Right lobe of liver (tissue), 6 donors: ENCODE data around the gene KRTAP4-3. TPM values are rescaled to one million over a fixed set of nuclear protein-coding genes. Genes with fewer than 3 reads are reported as not detected.
"Not testable (repeated sequence)": the region's sequence is repeated elsewhere in the genome, so short reads cannot be mapped to it uniquely, and the experiment has no call there.

Source experiments
- ATAC-seq, 4 donors: fragments of 200-7000 bp; cut with Tn5 transposase; one replicate each; pipeline ENCODE4 v1.9.1; 2020; ENCODE audit warnings: mild to moderate bottlenecking in 4 of 4, moderate library complexity in 4 of 4
- DNase-seq, 3 donors: peaks; one replicate each; pipeline ENCODE4 v3.0.0-alpha.2; 2020
- H3K27ac ChIP-seq, 3 donors: fragments of 200-600 bp; one replicate each; pipeline ENCODE4 v1.8.0; 2022
- H3K27me3 ChIP-seq, 2 donors: fragments of 200-600 bp; one replicate each; pipeline ENCODE4 v1.8.0; 2022
- H3K36me3 ChIP-seq, 4 donors: fragments of 200-600 bp; sonication (generic) in 1 of 4; one replicate each; pipeline versions ENCODE4 v1.5.1 to v1.8.0; 2017 to 2022; ENCODE audit warnings: control low read depth in 1 of 4
- H3K4me1 ChIP-seq, 4 donors: fragments of 200-600 bp; sonication (generic) in 1 of 4; one replicate each; pipeline versions ENCODE4 v1.5.1 to v1.8.0; 2017 to 2022; ENCODE audit warnings: control low read depth in 1 of 4
- H3K4me3 ChIP-seq, 3 donors: fragments of 200-600 bp; one replicate each; pipeline ENCODE4 v1.8.0; 2022
- H3K9me3 ChIP-seq, 4 donors: fragments of 200-600 bp; sonication (generic) in 1 of 4; one replicate each; pipeline versions ENCODE4 v1.5.1 to v1.8.0; 2017 to 2022; ENCODE audit warnings: control low read depth in 1 of 4
- POLR2A ChIP-seq: fragments of 450-650 bp; IDR thresholded peaks from one replicate; pipeline ENCODE4 v1.6.1; 2017; ENCODE audit warnings: antibody characterized with exemption, mild to moderate bottlenecking
- WGBS: methylation state at CpG from one replicate; pipeline ENCODE4 v1.1.6; 2018; ENCODE audit warnings: low coverage, low lambda C conversion rate; ENCODE audit not compliant: insufficient coverage; ENCODE audit errors: missing lambda C conversion rate; 5-methylcytosine and 5-hydroxymethylcytosine counted together
- intact Hi-C, 2 donors: fragments of 100-400 bp; cut with DNase I; formaldehyde crosslinking; loops; one replicate each; pipeline versions ENCODE4 v1.11.2 to v1.14.1; 2022
- total RNA-seq, 6 experiments: library from RNA; depleted of rRNA in 2 of 6; stranded (reverse); fragments of >200 nt in 2 of 6; fragmentation: NEBNext Ultra II Directional in 3 of 6; extraction: Animal tissue kit (Norgen Biotek cat#: 25700) in 3 of 6; gene quantifications; one replicate each; pipeline versions ENCODE4 v1.1.0 to v1.2.4, GENCODE V29; 2016 to 2023
- TF ChIP-seq, protein P1 (sequence below), 4 donors: fragments of 200-600 bp in 3 of 4; fragments of 450-650 bp in 1 of 4; IDR thresholded peaks; one replicate each; pipeline versions ENCODE4 v1.5.1 to v1.8.0; 2016 to 2022; ENCODE audit warnings: antibody characterized with exemption in 4 of 4, mild to moderate bottlenecking in 2 of 4
- donor health status: DM: no; HTN: yes; CAD: no.
- donor health status: DM: no; HTN: no; CAD: no.
- donor health status: DM: no; HTN: no; CAD: no.
- donor health status: DM: no; HTN: yes; CAD: no.
- donor health status: DM: no; HTN: yes; CAD: no.

KRTAP4-3 gene
- total RNA-seq, 6 experiments from 2014 or later: not detected

GRCh38 chr17:41140360-41141131, 27.5 kb downstream of the KRTAP4-3 start, which contains the start of gene KRTAP4-6:
TSS of gene KRTAP4-6 (minus strand) at chr17:41140544. CDS start at chr17:41140487, 57 bp downstream.
- intact Hi-C loops: no loop called here

DNA sequence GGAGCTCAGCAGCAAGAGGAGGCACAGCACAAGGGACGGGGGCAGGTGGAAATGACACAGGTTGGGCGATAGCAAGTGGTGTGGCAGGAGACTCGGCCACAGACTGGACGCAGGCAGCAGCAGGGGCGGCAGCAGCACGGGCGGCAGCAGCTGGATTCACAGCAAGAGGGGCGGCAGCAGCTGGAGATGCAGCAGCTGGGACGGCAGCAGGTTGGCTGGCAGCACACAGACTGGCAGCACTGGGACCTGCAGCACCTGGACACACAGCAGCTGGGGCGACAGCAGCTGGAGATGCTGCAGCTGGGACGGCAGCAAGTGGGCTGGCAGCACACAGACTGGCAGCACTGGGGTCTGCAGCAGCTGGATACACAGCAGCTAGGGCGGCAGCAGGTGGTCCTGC, 28.2 kb downstream of the KRTAP4-3 start:
- H3K27ac ChIP-seq, H3K36me3 ChIP-seq, H3K4me1 ChIP-seq, H3K4me3 ChIP-seq, intact Hi-C loops, H3K9me3 ChIP-seq, DNase-seq, ATAC-seq, H3K27me3 ChIP-seq: not testable (repeated sequence)
- WGBS: 63% methylated on average over 8 of the region's 12 CpGs

More at GRCh38 chr17:41140360-41141131, 27.5 kb downstream of the KRTAP4-3 start, which contains the start of gene KRTAP4-6:
- no peaks in the 10 kb centered on the region for H3K27me3 ChIP-seq
- 53% methylated on average over 4 of the region's 6 CpGs for WGBS
- TF ChIP-seq, protein P1, sequence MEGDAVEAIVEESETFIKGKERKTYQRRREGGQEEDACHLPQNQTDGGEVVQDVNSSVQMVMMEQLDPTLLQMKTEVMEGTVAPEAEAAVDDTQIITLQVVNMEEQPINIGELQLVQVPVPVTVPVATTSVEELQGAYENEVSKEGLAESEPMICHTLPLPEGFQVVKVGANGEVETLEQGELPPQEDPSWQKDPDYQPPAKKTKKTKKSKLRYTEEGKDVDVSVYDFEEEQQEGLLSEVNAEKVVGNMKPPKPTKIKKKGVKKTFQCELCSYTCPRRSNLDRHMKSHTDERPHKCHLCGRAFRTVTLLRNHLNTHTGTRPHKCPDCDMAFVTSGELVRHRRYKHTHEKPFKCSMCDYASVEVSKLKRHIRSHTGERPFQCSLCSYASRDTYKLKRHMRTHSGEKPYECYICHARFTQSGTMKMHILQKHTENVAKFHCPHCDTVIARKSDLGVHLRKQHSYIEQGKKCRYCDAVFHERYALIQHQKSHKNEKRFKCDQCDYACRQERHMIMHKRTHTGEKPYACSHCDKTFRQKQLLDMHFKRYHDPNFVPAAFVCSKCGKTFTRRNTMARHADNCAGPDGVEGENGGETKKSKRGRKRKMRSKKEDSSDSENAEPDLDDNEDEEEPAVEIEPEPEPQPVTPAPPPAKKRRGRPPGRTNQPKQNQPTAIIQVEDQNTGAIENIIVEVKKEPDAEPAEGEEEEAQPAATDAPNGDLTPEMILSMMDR (IDR thresholded peaks at IDR 0.05): no peak
- no peak for TF ChIP-seq POLR2A
- no peaks in the 10 kb centered on the region for H3K9me3 ChIP-seq
- no peak within 1 kb of the TSS for H3K4me3 ChIP-seq
- DNase-seq: no peak
- no peak within 1 kb of the TSS for H3K27ac ChIP-seq
- H3K4me1 ChIP-seq: no peaks in the 10 kb centered on the region
- ATAC-seq: no peak
- H3K36me3 ChIP-seq: no peaks in the 10 kb centered on the region

- Histone ChIP-seq H3K4me1 (no peaks in the 10 kb centered on the region), H3K36me3 (no peaks in the 10 kb centered on the region), H3K27ac (no peak overlapping the region), H3K4me3 (no peak overlapping the region), H3K27me3 (no peaks in the 10 kb centered on the region), H3K9me3 (no peaks in the 10 kb centered on the region)
- DNase-seq (no peak), ATAC-seq (no peak)
- 34% methylated on average over 2 of the region's 2 CpGs for WGBS
- TF ChIP-seq, protein P1 (IDR thresholded peaks at IDR 0.05): no peak
- TF ChIP-seq POLR2A: no peak
- intact Hi-C loops: no loop called here
These were observed 33.9 kb downstream of the KRTAP4-3 start for GRCh38 chr17:41133880-41134735.

- intact Hi-C loops: no loop called here
- H3K36me3 ChIP-seq: no peaks in the 10 kb centered on the region
- no peak for DNase-seq
- no peak overlapping the region for H3K4me3 ChIP-seq
- TF ChIP-seq, protein P1 (IDR thresholded peaks at IDR 0.05): no peak
- TF ChIP-seq POLR2A: no peak
- ATAC-seq: no peak
- WGBS: 57% methylated on average over 3 of the region's 3 CpGs
- H3K9me3 ChIP-seq: no peaks in the 10 kb centered on the region
- no peaks in the 10 kb centered on the region for H3K27me3 ChIP-seq
- H3K27ac ChIP-seq: no peak overlapping the region
- no peaks in the 10 kb centered on the region for H3K4me1 ChIP-seq
These were observed 36.0 kb downstream of the KRTAP4-3 start for GRCh38 chr17:41131979-41132378.

DNA sequence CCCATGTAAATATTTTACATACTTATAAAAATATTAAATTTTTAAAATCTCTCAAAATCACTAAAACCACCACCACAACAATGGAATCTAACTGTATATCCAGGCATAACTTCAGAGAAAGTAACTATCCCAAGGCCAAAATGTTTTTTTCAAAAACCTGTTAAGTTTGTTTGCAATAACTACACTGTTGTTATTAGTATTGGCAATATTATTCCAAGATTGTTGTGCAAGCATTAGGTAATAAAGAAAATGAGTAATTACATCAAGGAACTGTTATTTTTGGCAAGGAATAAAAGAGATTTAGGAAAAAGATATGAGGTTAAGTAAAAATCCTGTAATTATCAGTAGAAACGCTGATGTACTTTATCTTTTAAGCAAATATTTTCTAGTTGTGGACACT, 40.6 kb downstream of the KRTAP4-3 start:
- intact Hi-C loops: no loop called here
- H3K4me1 ChIP-seq: no peaks in the 10 kb centered on the region
- WGBS: 39% methylated on average over 1 of the region's 1 CpG
- no peaks in the 10 kb centered on the region for H3K36me3 ChIP-seq
- H3K27ac ChIP-seq: no peak overlapping the region
- H3K4me3 ChIP-seq: no peak overlapping the region
- no peak for ATAC-seq
- H3K27me3 ChIP-seq: no peaks in the 10 kb centered on the region
- DNase-seq: no peak
- TF ChIP-seq, protein P1 (IDR thresholded peaks at IDR 0.05): no peak
- TF ChIP-seq POLR2A: no peak
- no peaks in the 10 kb centered on the region for H3K9me3 ChIP-seq
